HCT116 (cell line): ENCODE measurements around the gene PRDX6. TPM values are rescaled to one million over a fixed set of nuclear protein-coding genes. Genes with fewer than 3 reads are reported as not detected.
A peak's percentile ranks its signal among the peaks of the same experiment; 100 is the strongest.

Source experiments
- ATAC-seq: fragments of 200-7000 bp; cut with Tn5 transposase; 2 replicates; pipeline ENCODE4 v1.9.1; 2020; ENCODE audit warnings: mild to moderate bottlenecking, moderate library complexity
- BruUV-seq: library from RNA; stranded (reverse); fragments of 400-500 nt; replicated peaks from 2 replicates; lab custom pipeline; 2021; lab: Mats Ljungman, UMichigan
- CTCF ChIA-PET: fragments of 300-600 bp; sonication (Branson Sonifier 250); formaldehyde crosslinking; loops from one replicate; lab custom pipeline; 2021; ENCODE audit warnings: antibody characterized with exemption; lab: Charles Lee
- POLR2A ChIA-PET: fragments of 300-600, 350-600 bp; sonication (Branson Sonifier 250); formaldehyde crosslinking; loops from one replicate; lab custom pipeline; 2021; ENCODE audit warnings: antibody characterized with exemption; lab: Charles Lee
- RAD21 ChIA-PET, 2 experiments: fragments of 300-600 bp; sonication (Branson Sonifier 250); formaldehyde crosslinking; loops; one replicate each; lab custom pipeline; 2023; ENCODE audit warnings: low total read pairs in 2 of 2; ENCODE audit not compliant: uncharacterized antibody in 2 of 2, unreplicated experiment in 2 of 2, low non-redundant PET in 1 of 2; lab: Charles Lee
- DNase-seq: peaks from one replicate; pipeline ENCODE4 v3.0.0-alpha.2; 2010; ENCODE audit warnings: low read depth, low spot score
- H2AFZ ChIP-seq: fragments of 200-600 bp; shearing (Covaris generic), sonication (generic); 2 replicates; pipeline ENCODE4 v1.6.1; 2017; ENCODE audit warnings: low read depth, mixed run types, mixed read lengths, antibody characterized with exemption, low read length; ENCODE audit not compliant: poor library complexity, severe bottlenecking
- H3K27ac ChIP-seq: 2 replicates; pipeline ENCODE4 v1.5.1; 2012; ENCODE audit warnings: low read depth, low read length
- H3K27me3 ChIP-seq: fragments of 200-600 bp; sonication (generic); 2 replicates; pipeline ENCODE4 v1.6.1; 2016; ENCODE audit warnings: mixed run types, low read length, mixed read lengths; ENCODE audit not compliant: insufficient read depth
- H3K36me3 ChIP-seq, 2 experiments: fragments of 200-500 bp in 1 of 2; fragments of 200-600 bp in 1 of 2; sonication (Bioruptor generic) in 1 of 2; sonication (generic) in 1 of 2; 2 replicates each; pipeline versions ENCODE4 v1.5.1 to v1.6.1; 2014 to 2016; ENCODE audit warnings: low read length in 2 of 2, inconsistent platforms in 1 of 2, mixed read lengths in 1 of 2, mixed run types in 1 of 2; ENCODE audit not compliant: insufficient read depth in 2 of 2, control insufficient read depth in 1 of 2
- H3K4me1 ChIP-seq, 2 experiments: fragments of 200-600 bp in 1 of 2; sonication (generic) in 1 of 2; 2 replicates each; pipeline versions ENCODE4 v1.5.1 to v1.6.1; 2012 to 2017; ENCODE audit warnings: low read length in 2 of 2, inconsistent platforms in 1 of 2, mild to moderate bottlenecking in 1 of 2, mixed read lengths in 1 of 2, mixed run types in 1 of 2, moderate library complexity in 1 of 2; ENCODE audit not compliant: insufficient read depth in 2 of 2, control insufficient read depth in 1 of 2
- H3K4me2 ChIP-seq: fragments of 200-600 bp; sonication (generic); 2 replicates; pipeline ENCODE4 v1.6.1; 2017; ENCODE audit warnings: mixed run types, low read length, mixed read lengths
- H3K4me3 ChIP-seq, 2 experiments: fragments of 200-600 bp in 1 of 2; sonication (generic) in 1 of 2; replicated peaks in 1 of 2; 2 replicates each; pipeline ENCODE4 v1.5.1; 2011 to 2016; ENCODE audit warnings: low read length in 2 of 2, control low read depth in 1 of 2, low read depth in 1 of 2, mild to moderate bottlenecking in 1 of 2, mixed read lengths in 1 of 2, mixed run types in 1 of 2
- H3K79me2 ChIP-seq: fragments of 200-600 bp; sonication (generic); 2 replicates; pipeline ENCODE4 v1.6.1; 2017; ENCODE audit warnings: mild to moderate bottlenecking, mixed run types, low read length, moderate library complexity, mixed read lengths; ENCODE audit not compliant: insufficient read depth
- H3K9ac ChIP-seq: fragments of 200-600 bp; sonication (generic); 2 replicates; pipeline ENCODE4 v1.6.1; 2016; ENCODE audit warnings: low read length, mixed read lengths
- H3K9me2 ChIP-seq: fragments of 200-600 bp; sonication (generic), shearing (Covaris generic); 2 replicates; pipeline ENCODE4 v1.6.1; 2017; ENCODE audit warnings: mixed run types, mild to moderate bottlenecking, moderate library complexity; ENCODE audit not compliant: insufficient read depth
- H3K9me3 ChIP-seq, 2 experiments: fragments of 200-500 bp in 1 of 2; fragments of 200-600 bp in 1 of 2; sonication (Bioruptor generic) in 1 of 2; sonication (generic) in 1 of 2; 2 replicates each; pipeline ENCODE4 v1.6.1; 2014 to 2017; ENCODE audit warnings: low read length in 2 of 2, mixed read lengths in 2 of 2, inconsistent platforms in 1 of 2, low read depth in 1 of 2, mild to moderate bottlenecking in 1 of 2, mixed run types in 1 of 2, moderate library complexity in 1 of 2; ENCODE audit not compliant: control insufficient read depth in 1 of 2, insufficient read depth in 1 of 2
- H4K20me1 ChIP-seq: fragments of 200-600 bp; sonication (generic), shearing (Covaris generic); 2 replicates; pipeline ENCODE4 v1.6.1; 2017; ENCODE audit warnings: mixed run types, mild to moderate bottlenecking, moderate library complexity; ENCODE audit not compliant: insufficient read depth
- CBX3 ChIP-seq: IDR thresholded peaks from 2 replicates; pipeline ENCODE4 v1.6.1; 2012; ENCODE audit warnings: low read depth
- CEBPB ChIP-seq: IDR thresholded peaks from 2 replicates; pipeline ENCODE4 v1.6.1; 2012; ENCODE audit warnings: low read depth
- CTCF ChIP-seq, 3 experiments: fragments of 200-600 bp in 1 of 3; sonication (generic) in 1 of 3; IDR thresholded peaks in 2 of 3; conservative IDR thresholded peaks in 1 of 3; 2 replicates each; pipeline ENCODE4 v1.5.1; 2012 to 2017; ENCODE audit warnings: low read depth in 2 of 3, low read length in 2 of 3, antibody characterized with exemption in 1 of 3, borderline replicate concordance in 1 of 3, control low read depth in 1 of 3, mild to moderate bottlenecking in 1 of 3, mixed read lengths in 1 of 3, mixed run types in 1 of 3, moderate library complexity in 1 of 3; ENCODE audit not compliant: insufficient read depth in 1 of 3
- EGR1 ChIP-seq: IDR thresholded peaks from 2 replicates; pipeline ENCODE4 v1.6.1; 2012; ENCODE audit warnings: low read depth
- EZH2 ChIP-seq: fragments of 200-600 bp; sonication (generic); IDR thresholded peaks from 2 replicates; pipeline ENCODE4 v1.6.1; 2017; ENCODE audit warnings: antibody characterized with exemption, mixed run types
- FOSL1 ChIP-seq: IDR thresholded peaks from 2 replicates; pipeline ENCODE4 v1.6.1; 2012; ENCODE audit warnings: low read depth
- JUND ChIP-seq: IDR thresholded peaks from 2 replicates; pipeline ENCODE4 v1.6.1; 2012
- MAX ChIP-seq: IDR thresholded peaks from 2 replicates; pipeline ENCODE4 v1.6.1; 2012
- POLR2A ChIP-seq: IDR thresholded peaks from 2 replicates; pipeline ENCODE4 v1.7.0; 2011; ENCODE audit warnings: borderline replicate concordance; ENCODE audit not compliant: insufficient read depth, insufficient read length; ENCODE audit errors: extremely low read depth
- POLR2AphosphoS5 ChIP-seq: IDR thresholded peaks from 2 replicates; pipeline ENCODE4 v1.6.1; 2011; ENCODE audit warnings: mild to moderate bottlenecking, low read depth, low read length, moderate library complexity
- RAD21 ChIP-seq: IDR thresholded peaks from 2 replicates; pipeline ENCODE4 v1.6.1; 2012; ENCODE audit warnings: low read depth, mild to moderate bottlenecking
- SIN3A ChIP-seq: IDR thresholded peaks from 2 replicates; pipeline ENCODE4 v1.6.1; 2012; ENCODE audit warnings: low read depth
- SP1 ChIP-seq: IDR thresholded peaks from 2 replicates; pipeline ENCODE4 v1.6.1; 2012; ENCODE audit warnings: low read depth
- SRF ChIP-seq: IDR thresholded peaks from 2 replicates; pipeline ENCODE4 v1.6.1; 2012; ENCODE audit warnings: low read depth
- YY1 ChIP-seq: IDR thresholded peaks from 2 replicates; pipeline ENCODE4 v1.6.1; 2011; ENCODE audit warnings: low read length, low read depth, moderate library complexity, mild to moderate bottlenecking; ENCODE audit not compliant: insufficient replicate concordance; ENCODE audit errors: extremely low read depth
- ZBTB33 ChIP-seq: IDR thresholded peaks from 2 replicates; pipeline ENCODE4 v1.6.1; 2011; ENCODE audit warnings: mild to moderate bottlenecking, low read length, moderate library complexity; ENCODE audit not compliant: insufficient replicate concordance; ENCODE audit errors: extremely low read depth
- intact Hi-C: fragments of 100-400 bp; cut with micrococcal nuclease; formaldehyde crosslinking; loops from 2 replicates; pipeline ENCODE4 v1.10.0; 2022
- total RNA-seq: library from RNA; stranded (reverse); gene quantifications from one replicate; pipeline ENCODE4 v1.2.1, GENCODE V29; 2021; ENCODE audit not compliant: unreplicated experiment

The PRDX6 gene
- total RNA-seq, 1 experiment from 2014 or later = 286 TPM

GRCh38 chr1:173429471-173430402, 47.4 kb upstream of the PRDX6 start:
- Histone ChIP-seq H3K4me2 (peak overlapping the region; percentile 70), H3K9ac (peak overlapping the region; percentile 46), H3K9me2 (no peaks in the 10 kb centered on the region), H3K4me1 (peaks cover 23 to 60% of the 10 kb centered on the region in 2 experiments), H3K27me3 (no peaks in the 10 kb centered on the region), H3K79me2 (no peaks in the 10 kb centered on the region), H3K27ac (peak overlapping the region; percentile 36), H3K4me3 (peak overlapping the region in 1 of 2 experiments; percentile 40; a peak in 3 of 4 replicates), H3K36me3 (no peaks in the 10 kb centered on the region), H4K20me1 (no peaks in the 10 kb centered on the region), H2AFZ (peak overlapping the region; percentile 9), H3K9me3 (no peaks in the 10 kb centered on the region)
- ATAC-seq (peak; percentile 91), DNase-seq (peak; percentile 40)
- ChIA-PET POLR2A (interaction anchor here (0.5 to 2.1 kb wide), 5 partner anchors 394 to 1557 kb away, joined by 3 to 7 read pairs (median 4); partner anchors contain the start of genes CENPL, DARS2, GAS5 and ZBTB37), RAD21 (interaction anchor here in 1 of 2 experiments (1.1 to 1.4 kb wide), 2 partner anchors 77 to 395 kb away, joined by 3 to 4 read pairs; partner anchors contain the start of genes CENPL and DARS2), CTCF (interaction anchor here (0.5 to 2.5 kb wide), 7 partner anchors 10 to 1316 kb away, joined by 3 to 10 read pairs (median 3); no protein-coding TSS in a partner anchor)
- intact Hi-C loops = loop anchor here (2.0 to 5.0 kb wide), 4 partner anchors 48 to 1315 kb away; partner anchors contain the start of gene PRDX6
- TF ChIP-seq SRF = 0 out of 2 replicates have a peak, but pooled peaks have one; percentile 13
- TF ChIP-seq EGR1 = peak; percentile 71; the same call in 1 of the 2 replicates
- no peak for TF ChIP-seq CEBPB
- no peak for TF ChIP-seq ZBTB33
- peak; percentile 24; the same call in 1 of the 2 replicates for TF ChIP-seq FOSL1
- TF ChIP-seq MAX = peak; percentile 32
- 0 out of 6 replicates have a peak, but pooled peaks of 1 of the 3 experiments have one; percentile 8 for TF ChIP-seq CTCF (IDR thresholded peaks at IDR 0.05 in 2 of 3, conservative IDR thresholded peaks at IDR 0.05 in 1 of 3; ENCODE audit: borderline replicate concordance in 1 of 3, insufficient read depth in 1 of 3, low read depth in 2 of 3, low read length in 2 of 3)
- peak; percentile 7; the same call in 1 of the 2 replicates for TF ChIP-seq RAD21
- TF ChIP-seq JUND = 0 out of 2 replicates have a peak, but pooled peaks have one; percentile 10
- TF ChIP-seq SP1 = peak; percentile 60
- no peak for TF ChIP-seq EZH2
- TF ChIP-seq SIN3A = 0 out of 2 replicates have a peak, but pooled peaks have one; percentile 33
- no peak for TF ChIP-seq POLR2A
- TF ChIP-seq CBX3 = peak; percentile 81
- peak; percentile 32 for TF ChIP-seq YY1
- peak; percentile 68 for TF ChIP-seq POLR2AphosphoS5
- BruUV-seq = TSS peak; percentile 80
